Kidney epithelial cell (primary cell): ENCODE results near the gene PDE6A. TPM values are rescaled to one million over a fixed set of nuclear protein-coding genes. Genes with fewer than 3 reads are reported as not detected.
"Not testable (repeated sequence)": the region's sequence is repeated elsewhere in the genome, so short reads cannot be mapped to it uniquely, and the experiment has no call there.

Experiments
- DNase-seq: peaks from one replicate; pipeline ENCODE4 v3.0.0-alpha.2; 2010; ENCODE audit warnings: low read depth
- H3K27me3 ChIP-seq: 2 replicates; pipeline ENCODE4 v1.6.0; 2011; ENCODE audit warnings: low read length; ENCODE audit not compliant: control insufficient read depth, insufficient read depth
- H3K36me3 ChIP-seq: 2 replicates; pipeline ENCODE4 v1.5.1; 2011; ENCODE audit warnings: low read length; ENCODE audit not compliant: control insufficient read depth, insufficient read depth
- H3K4me3 ChIP-seq: 2 replicates; pipeline ENCODE4 v1.5.1; 2011; ENCODE audit warnings: low read depth, mild to moderate bottlenecking, control low read depth, low read length
- total RNA-seq: library from RNA; depleted of rRNA; stranded (reverse); fragments of >200 nt; gene quantifications from 2 replicates; pipeline ENCODE4 v1.2.3, GENCODE V29; 2015
- TF ChIP-seq, protein P1 (sequence below): IDR thresholded peaks from 2 replicates; pipeline ENCODE4 v1.5.1; 2011; ENCODE audit warnings: mild to moderate bottlenecking, moderate library complexity, low read length, control low read depth, inconsistent platforms; ENCODE audit not compliant: insufficient read depth, poor library complexity, severe bottlenecking

The PDE6A gene
- total RNA-seq, 1 donor from 2014 or later: not detected

- no peak for DNase-seq
- H3K27me3 ChIP-seq: no peaks in the 10 kb centered on the region
- no peak overlapping the region for H3K4me3 ChIP-seq
- H3K36me3 ChIP-seq: no peaks in the 10 kb centered on the region
- TF ChIP-seq, protein P1, sequence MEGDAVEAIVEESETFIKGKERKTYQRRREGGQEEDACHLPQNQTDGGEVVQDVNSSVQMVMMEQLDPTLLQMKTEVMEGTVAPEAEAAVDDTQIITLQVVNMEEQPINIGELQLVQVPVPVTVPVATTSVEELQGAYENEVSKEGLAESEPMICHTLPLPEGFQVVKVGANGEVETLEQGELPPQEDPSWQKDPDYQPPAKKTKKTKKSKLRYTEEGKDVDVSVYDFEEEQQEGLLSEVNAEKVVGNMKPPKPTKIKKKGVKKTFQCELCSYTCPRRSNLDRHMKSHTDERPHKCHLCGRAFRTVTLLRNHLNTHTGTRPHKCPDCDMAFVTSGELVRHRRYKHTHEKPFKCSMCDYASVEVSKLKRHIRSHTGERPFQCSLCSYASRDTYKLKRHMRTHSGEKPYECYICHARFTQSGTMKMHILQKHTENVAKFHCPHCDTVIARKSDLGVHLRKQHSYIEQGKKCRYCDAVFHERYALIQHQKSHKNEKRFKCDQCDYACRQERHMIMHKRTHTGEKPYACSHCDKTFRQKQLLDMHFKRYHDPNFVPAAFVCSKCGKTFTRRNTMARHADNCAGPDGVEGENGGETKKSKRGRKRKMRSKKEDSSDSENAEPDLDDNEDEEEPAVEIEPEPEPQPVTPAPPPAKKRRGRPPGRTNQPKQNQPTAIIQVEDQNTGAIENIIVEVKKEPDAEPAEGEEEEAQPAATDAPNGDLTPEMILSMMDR: no peak
Measured at GRCh38 chr5:149946118-149946517, 1.5 kb upstream of the PDE6A start.

DNA sequence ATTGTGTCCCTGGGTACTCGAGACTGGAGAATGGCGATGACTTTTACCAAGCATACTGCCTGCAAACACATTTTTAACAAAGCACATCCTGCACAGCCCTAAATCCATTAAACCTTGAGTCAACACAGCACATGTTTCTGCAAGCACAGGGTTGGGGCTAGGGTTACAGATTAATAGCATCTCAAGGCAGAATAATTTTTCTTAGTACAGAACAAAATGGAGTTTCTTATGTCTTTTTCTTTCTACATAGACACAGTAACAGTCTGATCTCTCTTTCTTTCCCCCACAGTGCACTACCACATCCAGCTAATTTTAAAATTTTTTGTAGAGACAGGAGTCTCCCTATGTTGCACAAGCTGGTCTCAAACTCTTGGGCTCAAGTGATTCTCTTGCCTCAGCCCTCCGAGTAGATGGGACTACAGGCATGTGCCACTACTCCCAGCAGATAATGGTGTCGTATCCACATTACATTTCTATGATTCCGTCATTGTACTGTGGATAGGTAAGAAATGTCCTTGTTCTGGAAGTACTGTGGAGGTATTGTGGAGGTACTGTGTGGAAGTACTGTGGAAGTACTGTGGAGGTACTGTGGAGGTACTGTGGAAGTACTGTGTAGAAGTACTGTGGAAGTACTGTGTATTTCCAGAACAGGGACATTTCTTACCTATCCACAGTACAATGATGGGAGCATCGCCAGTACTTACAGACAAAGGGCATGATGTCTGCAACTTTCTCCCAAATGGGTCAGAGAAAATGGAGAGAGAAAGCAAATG lies 1.2 kb downstream of the PDE6A start:
- H3K4me3 ChIP-seq, H3K27me3 ChIP-seq, DNase-seq, H3K36me3 ChIP-seq: not testable (repeated sequence)

- not testable (repeated sequence) for DNase-seq, H3K27me3 ChIP-seq, H3K4me3 ChIP-seq, H3K36me3 ChIP-seq
Measured at GRCh38 chr5:149942741-149943169, 1.8 kb downstream of the PDE6A start.

GRCh38 chr5:149942199-149942598 lies 2.4 kb downstream of the PDE6A start:
- no peaks in the 10 kb centered on the region for H3K27me3 ChIP-seq
- H3K4me3 ChIP-seq: no peak overlapping the region
- TF ChIP-seq, protein P1: no peak
- H3K36me3 ChIP-seq: no peaks in the 10 kb centered on the region
- no peak for DNase-seq

DNA sequence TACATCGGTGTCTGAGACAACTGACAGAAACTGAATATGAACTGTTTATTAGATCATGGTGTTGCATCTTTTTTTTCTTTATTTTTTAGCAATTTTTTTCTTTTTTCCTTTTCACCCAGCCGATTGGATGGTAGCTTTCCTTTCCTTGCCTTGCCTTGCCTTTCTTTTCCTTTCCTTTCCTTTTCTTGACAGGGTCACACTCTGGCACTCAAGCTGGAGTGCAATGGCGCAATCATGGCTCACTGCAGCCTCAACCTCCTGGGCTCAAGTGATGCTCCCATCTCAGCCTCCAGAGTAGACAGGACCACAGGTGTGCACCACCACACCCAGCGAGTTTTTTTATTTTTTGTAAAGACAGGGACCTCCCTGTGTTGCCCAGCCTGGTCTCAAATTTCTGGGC lies 2.8 kb downstream of the PDE6A start:
- H3K4me3 ChIP-seq: no peak overlapping the region
- no peaks in the 10 kb centered on the region for H3K27me3 ChIP-seq
- TF ChIP-seq, protein P1: no peak
- H3K36me3 ChIP-seq: no peaks in the 10 kb centered on the region
- DNase-seq: no peak

DNA sequence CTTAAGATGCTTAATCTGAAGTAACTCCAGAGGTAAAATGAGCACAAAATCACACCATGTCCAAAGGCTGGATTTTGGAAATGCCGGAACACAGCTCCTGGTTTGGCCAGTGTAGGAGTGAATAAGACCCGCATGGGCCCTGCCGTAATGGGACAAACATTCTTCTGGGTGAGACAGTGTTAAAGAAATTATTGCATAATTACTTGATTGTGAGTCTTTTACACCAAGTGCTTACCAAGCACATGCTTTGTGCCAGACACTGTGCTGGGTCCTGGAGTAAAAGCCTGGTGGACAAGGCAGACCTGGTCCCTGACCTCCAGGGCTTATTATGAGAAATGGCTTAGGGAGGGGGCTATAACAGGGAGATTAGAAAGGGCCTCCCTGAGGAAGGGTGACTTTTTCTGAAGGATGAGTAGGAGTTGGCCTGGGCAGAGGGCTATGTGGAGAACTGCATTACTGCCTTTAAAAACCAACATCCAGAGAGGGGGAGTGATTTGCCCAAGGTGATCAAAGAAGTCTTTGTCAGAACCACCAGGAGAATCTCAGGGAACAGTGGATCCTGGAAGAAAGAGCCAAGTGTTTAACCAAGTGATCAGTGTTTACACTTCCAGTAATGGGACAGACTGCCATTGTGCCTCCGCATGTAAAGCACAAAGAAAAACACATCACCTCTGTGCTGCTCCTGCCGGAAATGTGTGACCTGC lies 3.5 kb downstream of the PDE6A start:
- Histone ChIP-seq H3K4me3 (no peak overlapping the region), H3K27me3 (no peaks in the 10 kb centered on the region), H3K36me3 (no peaks in the 10 kb centered on the region)
- TF ChIP-seq, protein P1: no peak
- DNase-seq: no peak
